Activated T-cell treated with anti-CD3 and anti-CD28 coated beads for 4 hours (primary cell): ENCODE data around the gene NFATC1.

Source experiments
- DNase-seq: peaks from one replicate; pipeline ENCODE4 v3.0.0-alpha.2; 2020

NFATC1 gene

DNA sequence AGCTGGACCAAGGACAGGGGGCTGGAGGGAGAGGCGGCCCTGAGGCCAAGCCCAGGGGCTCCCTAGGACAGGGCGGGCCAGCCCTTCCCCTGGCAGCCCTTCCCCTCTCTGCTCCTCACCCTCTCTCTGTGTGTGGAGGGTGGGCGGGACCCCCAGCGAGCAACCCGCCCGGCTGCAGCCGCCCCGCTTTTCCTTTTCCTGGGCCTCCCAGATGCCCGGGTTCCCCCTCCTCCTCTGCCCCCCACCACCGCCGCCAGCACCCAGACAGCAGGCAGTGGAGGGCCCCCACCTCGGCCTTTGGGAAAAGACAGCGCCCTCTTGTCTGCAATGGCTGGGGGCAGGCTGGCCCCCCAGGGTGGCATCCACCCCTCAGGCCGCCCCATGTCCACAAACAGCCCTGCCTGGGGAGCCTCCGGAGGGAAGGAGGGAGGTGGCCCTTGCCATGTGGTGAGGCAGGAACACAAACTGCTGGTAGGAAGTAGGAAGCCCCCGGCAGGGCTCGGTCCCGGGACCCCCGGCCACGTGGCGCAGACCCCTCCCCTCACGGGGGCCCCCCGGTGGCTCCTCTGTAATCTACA is 148.7 kb downstream of the NFATC1 start:
- DNase-seq = no peak

DNA sequence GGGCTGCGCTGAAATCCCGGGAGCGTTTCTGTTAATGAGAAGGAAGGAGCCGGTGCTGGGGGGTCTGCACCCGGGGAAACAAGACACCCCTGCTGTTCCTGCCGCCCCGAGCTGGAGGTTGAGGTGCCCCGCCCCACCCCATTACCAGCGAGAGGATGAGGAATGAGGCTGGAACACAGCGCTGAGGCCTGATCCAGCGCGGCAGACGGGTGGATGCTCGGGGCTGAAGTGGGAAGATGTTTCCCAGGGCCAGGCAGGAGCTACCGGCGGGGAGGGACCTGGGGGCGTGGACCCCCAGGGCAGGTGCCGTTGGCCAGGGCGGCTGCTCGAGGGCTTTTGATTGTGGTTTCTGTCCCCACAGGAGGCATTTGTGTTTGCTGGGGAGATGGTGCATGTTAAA is 149.5 kb downstream of the NFATC1 start:
- no peak for DNase-seq

DNA sequence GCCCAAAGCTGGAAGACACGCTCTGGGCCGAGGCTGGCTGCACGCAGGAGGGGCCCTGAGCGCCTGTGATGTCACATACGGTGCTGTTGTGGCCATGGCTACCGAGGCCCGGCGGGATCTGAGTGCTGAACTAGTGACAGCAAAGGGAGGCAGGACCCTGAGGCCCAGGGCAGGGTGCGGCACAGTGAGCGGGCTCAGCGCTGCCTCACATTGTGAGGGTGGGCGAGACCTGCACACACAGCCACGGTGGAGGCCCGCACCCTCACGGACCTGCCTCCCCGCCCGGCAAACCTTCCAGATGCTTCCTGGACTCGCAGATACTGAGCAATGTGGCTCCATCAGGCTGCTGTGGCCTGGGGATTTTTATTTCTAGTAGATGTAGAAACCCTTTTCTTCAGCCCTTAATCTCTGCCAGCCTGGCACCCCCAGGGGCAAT is 150.0 kb downstream of the NFATC1 start:
- no peak for DNase-seq

DNA sequence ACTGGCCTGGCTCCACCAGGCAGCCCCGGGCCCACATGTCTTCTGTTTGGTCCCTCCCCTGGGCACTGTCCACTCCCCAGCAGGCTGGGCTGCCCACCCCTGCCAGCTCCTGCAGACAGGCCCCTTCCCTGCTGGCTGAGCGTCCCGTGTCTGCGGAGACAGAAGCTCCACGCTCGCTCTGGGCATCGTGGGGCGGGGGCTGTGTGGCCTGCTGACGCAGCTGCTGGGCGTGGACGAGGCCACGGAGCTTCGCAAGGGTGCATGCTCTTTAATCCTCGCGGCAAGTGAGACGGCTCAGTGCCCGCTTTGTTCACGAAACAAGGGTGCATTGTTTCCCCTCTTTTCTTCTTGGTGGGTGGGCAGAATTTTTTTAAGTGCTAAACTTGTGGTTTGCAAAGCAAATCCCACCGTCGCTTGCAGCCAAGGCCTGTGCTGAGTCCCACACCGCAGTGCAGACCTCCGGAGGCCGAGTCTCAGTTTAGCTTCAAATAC is 151.1 kb downstream of the NFATC1 start:
- no peak for DNase-seq

DNA sequence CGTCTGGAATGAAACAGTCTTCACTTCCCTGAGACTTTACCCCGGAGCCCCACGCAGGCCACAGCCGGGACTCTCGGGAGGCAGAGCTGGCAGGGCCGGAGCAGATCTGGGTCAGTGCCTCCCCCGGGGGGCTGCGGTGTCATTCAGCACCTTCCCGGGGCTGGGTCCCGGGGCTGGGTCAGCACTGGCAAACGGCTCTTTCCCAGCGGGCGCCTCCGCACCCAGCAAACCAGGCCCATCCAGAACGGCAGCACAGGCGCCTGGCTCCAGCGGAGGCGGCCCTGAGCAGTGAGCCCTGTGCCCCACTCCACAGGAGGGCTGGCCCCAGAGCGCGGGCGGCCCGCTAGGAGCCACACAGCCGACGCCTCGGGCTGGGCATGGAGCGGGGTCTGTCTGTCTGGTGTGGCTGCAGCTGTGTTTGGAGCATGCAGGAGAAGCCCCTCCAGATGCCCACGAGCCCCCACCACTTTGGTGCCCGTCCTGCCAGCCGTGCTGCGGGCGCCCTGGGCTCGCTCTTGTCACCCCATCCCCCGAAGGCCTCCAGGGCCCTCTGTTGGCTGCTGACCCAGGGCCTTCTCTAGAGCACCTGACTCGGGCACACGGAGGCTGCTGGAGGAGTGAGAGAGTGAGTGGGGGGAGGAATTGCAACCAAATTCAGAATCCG is 151.8 kb downstream of the NFATC1 start:
- no peak for DNase-seq

DNA sequence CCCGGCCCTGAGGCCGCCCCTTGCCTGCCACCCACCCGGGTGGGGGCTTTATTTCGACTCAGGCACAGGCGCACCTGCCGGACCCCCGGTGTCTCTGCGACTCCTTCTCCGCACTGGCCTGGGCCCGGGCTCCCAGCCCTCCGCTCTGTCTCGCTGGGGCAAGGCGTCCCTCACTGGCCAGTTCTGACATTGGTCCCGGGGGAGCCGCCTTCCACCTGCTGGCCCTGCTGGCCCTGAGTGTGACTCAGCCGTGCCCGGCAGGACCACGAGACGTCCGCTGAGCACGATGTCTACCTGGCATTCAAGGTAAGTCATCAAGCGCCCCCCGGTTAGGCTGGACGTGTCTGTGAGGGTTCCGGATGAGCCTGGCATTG is 152.3 kb downstream of the NFATC1 start:
- DNase-seq = no peak

DNA sequence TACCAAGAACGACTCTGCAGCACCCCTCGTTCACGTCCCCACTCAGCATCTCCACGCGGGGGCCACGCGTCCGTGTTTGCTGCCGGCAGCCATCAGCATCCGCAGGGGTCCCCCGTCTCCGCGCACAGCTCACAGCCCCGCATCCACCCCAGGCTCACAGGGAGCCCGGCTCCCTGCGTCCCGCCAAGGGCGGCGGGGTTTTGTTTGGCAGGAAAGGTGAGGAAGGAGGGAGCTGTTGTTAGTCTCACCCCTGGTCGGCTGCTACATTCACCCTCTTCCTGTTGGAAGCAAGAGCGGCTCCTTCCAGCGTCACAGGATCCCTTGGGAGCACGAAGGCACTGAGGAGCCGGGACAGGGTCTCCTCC is 152.9 kb downstream of the NFATC1 start:
- DNase-seq = no peak

DNA sequence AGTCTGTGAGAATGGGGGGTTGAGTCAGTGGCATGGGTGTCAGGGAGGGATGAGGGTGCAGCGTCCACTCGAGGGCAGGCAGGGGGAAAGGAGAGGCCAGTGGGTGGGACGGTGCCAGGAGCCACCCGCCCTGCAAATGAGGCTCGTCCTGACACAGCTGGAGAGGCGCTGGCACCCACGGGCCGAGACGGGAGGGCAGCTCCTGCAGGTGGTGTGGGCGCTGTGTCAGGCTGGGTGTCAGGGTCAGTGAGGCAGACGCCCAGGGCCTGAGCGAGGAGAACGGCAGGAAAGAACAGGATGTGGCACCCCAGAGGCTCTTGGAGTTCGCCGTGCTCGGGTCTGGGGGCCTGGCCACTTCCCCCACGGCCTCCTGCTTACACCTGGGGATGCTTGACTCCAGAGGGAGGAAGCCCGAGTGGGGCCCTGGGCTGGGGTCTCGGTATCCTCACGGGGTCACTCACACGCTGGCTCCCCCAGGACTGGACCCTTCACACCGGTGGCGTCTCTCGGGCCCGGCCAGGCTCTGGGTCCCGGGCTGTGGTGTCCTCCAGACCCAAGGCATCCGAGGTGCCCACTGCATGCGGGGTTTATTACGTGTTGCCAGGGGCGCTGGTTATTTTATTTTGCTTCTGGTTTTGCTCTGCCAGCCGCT is 153.4 kb downstream of the NFATC1 start:
- no peak for DNase-seq

DNA sequence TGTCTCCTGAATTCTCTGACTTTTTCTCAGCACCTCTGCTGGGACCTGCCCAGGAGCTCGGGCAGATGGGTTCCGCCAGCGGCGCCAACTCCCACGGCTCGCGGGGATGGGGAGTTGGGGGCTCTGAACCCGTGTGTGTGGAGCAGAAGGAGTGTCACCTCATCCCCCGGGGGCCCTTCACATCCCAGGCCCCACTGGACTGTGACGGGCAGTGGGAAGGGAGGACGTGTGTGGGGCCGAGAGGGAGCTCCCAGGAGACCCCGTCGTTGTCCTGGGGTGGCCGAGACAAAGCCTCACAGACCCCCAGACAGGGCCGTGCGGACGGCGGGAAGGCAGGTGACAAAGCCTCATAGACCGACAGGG is 153.9 kb downstream of the NFATC1 start:
- no peak for DNase-seq

DNA sequence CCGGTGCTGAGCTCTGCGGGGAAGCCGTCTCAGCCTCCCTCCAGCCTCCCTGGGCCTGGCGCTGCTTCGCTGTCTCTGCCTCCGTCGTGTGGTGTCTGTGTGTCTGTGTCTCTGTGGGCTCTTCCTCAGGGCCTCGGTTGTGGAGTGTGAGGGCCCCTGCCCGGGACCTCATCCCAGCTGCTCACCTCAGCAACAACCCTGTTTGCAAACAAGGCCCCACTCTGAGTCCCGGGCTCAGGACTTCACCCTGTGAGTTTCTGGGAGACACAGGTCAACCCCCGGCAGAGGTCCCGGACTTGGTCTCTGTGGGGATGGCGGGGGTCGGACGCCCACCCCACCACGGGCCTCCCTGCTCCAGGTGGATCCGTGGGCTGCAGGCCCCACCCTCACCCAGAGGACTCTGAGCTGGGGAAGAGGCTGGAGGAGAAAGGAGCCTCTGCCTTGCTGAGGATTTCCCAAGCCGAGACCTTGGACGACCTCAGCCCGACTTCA is 156.5 kb downstream of the NFATC1 start:
- DNase-seq = no peak

DNA sequence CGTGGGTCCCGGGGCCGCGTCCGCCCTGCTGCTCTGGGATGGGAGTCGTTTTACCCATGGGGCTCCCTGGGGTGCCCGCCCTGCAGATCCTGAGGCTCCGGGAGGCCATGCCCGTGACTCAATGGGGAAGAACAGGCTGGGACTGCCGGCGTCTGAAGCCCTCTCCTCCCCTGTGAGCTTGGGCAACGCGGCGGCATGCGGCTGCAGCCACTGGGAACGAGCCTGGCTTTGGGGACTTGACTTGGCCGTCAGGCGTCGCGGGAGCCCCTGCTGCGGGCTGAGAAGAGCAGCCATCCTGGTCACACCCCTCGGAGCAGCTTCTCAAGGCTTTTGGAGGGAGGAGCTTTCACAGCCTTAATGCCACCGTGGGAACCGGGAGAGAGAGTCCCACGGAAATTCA is 157.0 kb downstream of the NFATC1 start:
- no peak for DNase-seq

DNA sequence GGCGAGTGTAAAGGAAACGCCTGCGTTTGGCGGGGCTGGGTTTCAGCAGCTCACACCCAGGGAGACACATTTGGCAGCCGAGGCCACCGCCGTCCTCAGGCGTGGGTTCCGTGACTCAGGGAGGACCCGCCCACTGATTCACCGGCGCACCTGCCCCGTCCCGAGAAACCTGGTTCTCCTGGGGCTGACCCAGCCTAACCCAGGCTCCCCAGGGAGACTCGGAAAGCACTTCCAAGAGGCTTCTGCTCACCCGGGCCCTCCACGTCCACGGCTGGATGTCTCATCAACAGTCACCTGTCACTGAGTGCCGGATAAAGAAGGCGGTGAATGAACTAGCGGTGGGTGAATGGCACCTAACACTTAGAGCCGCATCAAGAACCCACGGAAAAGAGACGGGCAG is 157.4 kb downstream of the NFATC1 start:
- DNase-seq = no peak

DNA sequence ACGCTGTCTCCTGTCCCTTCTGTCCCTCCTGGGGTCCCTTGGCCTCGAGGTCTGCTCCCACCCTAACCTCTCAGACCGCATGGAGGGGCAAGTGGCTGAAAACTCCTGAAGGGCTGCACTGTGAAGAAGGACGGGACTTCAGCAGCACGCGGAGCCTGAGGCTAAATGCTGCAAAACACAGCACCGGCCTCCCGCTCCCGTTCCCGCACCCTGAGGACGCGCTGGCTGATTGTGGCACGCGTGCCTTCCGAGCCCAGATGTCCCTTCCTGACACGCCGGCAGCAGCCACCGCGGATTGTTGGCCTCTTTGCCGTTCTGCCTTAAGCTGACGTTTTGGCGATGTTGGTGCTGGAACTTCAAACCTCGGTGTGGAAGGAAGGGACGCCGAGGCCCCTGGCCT is 158.0 kb downstream of the NFATC1 start:
- no peak for DNase-seq

DNA sequence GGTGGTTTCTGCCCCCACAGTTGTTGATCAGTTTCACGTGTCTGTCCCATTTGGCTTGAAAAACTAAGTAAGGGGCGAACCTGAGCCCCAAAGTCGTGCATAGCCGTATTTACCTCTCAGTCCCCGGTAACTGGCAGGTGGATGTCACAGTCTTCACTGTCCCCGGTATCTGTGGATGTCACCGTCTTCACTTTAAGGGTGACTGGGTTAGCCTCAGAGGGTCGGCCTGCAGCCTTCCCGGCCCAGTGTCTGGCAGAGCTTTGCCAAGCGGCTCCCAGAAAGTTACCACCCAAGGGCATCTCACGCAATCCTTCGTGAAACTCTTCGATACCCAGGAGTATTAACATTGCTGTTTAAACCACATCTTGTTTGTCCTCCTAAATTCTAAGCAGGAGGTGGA is 158.6 kb downstream of the NFATC1 start:
- no peak for DNase-seq

DNA sequence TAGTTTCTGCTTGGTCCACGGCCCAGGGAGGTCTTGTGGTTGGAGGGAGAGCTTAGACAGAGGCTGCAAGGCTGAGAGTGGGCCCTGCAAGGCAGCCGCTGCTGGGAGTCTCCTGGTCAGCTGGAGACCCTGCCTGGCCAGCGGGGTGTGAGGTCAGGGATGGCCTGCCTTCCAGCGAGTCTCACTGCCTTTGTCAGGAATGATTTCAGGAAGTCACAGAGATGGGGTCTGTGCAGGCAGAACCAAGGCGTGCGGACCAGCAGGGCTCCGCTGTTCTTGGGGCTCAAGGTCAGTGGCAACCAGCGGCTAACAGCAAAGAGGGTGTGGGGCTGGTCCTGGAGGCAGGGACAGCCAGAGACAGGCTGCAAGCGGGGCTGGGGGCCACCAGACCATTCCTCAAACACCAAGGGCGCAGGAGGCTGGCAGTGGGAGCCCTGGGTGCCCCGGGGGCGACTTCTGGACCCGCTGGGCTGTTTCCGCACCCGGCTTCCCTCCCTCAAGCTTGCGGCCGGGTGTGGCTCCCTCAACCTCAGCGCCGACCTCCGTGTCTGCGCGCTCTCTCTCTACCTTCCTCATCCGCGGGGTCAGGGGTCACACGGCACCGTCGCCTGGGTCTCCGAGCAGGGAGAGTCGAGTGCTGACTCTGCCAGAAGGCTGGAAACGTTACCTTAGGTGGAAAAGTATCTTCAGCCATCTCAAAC is 159.4 kb downstream of the NFATC1 start:
- no peak for DNase-seq

DNA sequence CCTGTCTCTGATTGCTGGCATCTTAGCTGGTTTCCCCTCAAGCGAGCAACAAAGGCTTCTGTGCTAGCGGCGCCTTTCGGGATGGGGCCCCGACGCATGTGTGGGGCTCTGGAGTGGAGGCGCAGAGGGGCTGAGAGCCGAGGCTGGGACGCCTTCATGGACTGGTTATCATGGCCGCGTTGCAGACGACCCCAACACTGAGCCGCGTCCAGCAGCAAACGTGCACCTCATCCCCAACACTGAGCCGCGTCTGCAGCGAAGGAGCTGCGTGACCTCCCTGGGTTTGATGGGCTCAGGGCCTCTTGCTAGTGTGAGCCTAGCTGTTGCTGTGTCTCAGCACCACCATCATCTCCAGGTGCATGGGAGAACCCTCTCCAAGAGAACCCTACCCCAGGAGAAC is 160.2 kb downstream of the NFATC1 start:
- DNase-seq = no peak

DNA sequence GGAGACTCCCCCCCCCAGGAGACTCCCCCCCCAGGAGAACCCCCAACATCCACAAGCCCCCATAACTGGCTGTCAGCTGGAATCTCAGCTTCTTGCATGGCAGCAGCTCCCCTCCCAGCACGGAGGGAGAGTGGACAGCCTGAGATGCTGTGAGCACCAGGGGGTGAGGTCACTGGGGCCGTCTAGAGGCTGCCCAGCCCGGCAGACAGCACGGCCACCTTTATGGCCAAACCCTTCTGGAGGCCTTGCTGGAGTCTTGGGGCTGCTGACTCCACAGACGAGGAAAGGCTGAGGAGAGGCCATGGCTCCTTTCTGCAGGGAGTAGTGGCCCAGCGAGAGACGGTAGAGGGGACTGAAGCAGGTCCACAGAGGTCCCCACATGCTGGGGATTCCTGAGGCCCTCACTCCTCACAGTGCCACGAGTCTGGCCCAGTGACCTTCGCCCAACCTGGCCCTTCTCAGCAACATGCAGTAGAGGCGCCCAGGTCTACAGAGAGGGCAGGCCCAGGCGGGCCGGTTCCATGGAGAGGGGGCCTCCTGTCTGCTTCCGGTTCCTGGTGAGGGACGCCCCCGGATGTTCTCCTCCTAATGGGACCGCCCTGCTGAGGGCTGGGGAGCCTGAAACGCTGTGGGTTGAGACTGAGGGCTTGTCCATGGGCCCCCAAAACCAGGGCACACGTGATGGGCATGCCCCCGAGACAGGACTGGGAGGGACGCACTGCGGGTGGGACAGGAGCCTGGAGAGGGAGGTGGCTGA is 161.3 kb downstream of the NFATC1 start:
- DNase-seq = no peak

DNA sequence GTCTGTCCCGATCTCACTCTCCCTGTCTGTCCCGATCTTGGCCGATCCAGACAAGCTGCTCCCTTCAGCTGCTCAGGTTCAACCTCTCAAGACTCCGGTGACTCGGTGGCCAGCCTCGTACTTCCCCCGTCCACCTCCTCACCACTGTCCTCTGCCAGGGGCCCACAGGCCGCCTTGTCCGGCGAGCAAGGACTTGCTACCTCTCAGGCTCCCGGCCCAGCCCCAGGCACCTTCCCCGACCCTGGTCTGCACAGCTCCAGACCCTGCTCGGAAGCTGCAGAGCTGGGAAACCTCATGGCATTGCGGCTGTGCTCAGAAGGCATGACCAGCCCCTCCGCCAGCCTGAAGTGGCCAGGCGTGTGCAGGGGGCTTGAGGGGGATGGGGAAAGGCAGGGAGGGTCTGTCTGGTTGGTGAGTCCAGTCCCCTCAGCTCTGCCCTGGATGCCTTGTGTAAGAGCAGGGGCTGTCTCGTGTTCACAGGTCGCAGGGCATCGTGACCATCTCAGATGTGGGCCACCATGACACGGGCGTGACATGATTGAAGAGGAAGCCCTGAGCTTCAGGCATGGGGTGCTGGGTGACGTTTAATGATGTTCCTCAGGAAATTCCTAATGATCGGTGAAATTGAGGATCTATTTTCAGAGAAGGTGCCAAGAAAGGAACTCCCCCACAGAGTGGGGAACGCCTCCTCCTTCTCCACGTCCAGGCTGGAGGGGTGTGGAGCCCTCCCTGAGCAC is 162.6 kb downstream of the NFATC1 start:
- DNase-seq = no peak

DNA sequence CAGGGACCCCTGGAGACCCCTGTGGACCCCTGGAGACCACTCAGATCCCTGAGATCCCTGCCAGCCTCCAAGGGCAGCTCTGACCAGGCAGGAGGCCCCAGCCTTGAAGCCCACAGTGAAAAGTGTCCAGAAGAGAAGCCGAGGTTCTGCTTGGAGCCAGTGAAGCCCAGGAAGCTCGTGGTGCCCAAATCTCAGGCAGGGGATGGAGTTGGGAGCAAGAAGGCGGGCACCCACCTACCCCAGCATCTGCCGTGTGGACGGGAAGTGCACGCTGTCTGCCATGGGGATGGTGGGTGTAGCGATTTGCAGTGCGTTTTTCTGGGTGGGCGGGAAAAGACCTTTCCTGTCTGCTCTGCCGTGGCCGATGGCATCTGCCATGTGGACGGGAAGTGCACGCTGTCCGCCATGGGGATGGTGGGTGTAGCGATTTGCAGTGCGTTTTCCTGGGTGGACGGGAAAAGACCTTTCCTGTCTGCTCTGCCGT is 163.2 kb downstream of the NFATC1 start:
- no peak for DNase-seq

DNA sequence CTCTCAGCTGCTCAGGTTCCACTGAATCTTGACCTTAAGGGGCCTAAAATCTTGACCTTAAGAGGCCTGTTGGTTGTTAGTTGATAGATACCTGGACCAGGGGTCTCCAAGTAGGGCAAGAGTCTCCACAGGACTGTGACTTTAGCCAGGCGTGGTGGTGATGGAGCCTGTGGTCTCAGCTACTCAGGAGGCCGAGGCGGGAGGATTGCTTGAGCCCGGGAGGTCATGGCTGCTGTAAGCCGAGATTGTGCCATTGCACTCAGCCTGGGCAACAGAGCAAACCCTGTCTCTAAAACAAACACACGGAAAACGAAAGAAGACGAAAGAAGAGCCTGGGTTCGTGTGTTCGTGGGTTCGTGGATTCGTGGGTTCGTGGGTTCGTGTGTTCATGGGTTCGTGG is 163.7 kb downstream of the NFATC1 start:
- DNase-seq = no peak

DNA sequence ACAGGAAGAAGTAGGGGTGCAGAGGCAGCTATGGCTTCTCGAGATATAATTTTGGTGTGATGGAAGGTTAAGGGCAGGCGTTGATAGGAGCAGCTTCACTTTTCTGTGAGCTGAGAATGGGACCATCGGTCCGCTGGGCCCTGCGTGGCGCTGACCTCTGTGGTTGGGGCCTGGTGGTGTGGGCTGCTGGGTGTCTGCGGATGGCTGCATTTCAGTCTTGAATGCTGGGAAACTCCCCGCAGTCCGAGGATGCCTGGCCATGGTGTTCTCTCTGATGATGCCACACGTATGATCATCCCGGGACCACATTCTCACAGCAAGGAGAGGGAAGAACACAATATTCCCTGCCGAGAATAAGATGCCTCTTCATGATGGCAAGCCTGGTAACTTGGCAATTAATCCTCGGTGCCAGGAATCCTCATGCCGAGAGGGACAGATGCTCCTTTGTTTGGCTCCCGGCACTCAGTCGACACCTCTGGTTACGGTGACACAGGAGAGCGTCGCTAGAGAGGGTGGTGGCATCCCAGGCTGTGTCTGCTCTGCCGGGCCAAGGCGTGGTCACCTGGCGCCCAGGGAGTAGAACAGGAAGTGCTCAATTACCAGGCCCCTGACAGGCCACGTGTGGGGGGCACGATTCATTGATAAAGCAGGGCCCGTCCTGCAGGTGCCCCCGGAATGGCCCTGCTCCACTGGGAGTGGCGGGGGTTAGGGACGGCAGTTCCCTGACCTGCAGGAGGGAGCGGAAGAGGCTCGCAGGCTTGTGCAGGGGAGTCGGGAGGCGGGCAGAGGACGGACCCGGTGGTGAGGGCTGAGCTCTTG is 164.5 kb downstream of the NFATC1 start:
- no peak for DNase-seq
